Ishikawa (cell line): ENCODE results near the gene ZBTB47.

ENCODE experiments used
- CEBPB ChIP-seq: IDR thresholded peaks from 2 replicates; pipeline ENCODE4 v1.6.1; 2012
- CREB1 ChIP-seq: IDR thresholded peaks from 2 replicates; pipeline ENCODE4 v1.6.1; 2012; ENCODE audit warnings: low read depth
- EGR1 ChIP-seq: IDR thresholded peaks from 2 replicates; pipeline ENCODE4 v1.6.1; 2012
- EP300 ChIP-seq: IDR thresholded peaks from 2 replicates; pipeline ENCODE4 v1.6.1; 2012; ENCODE audit warnings: borderline replicate concordance
- FOXM1 ChIP-seq: IDR thresholded peaks from 2 replicates; pipeline ENCODE4 v1.6.1; 2012; ENCODE audit warnings: low read depth, borderline replicate concordance
- MAX ChIP-seq: IDR thresholded peaks from 2 replicates; pipeline ENCODE4 v1.6.1; 2012
- NFIC ChIP-seq: IDR thresholded peaks from 2 replicates; pipeline ENCODE4 v1.6.1; 2012
- RAD21 ChIP-seq: IDR thresholded peaks from 2 replicates; pipeline ENCODE4 v1.6.1; 2012; ENCODE audit warnings: low read depth
- TAF1 ChIP-seq: IDR thresholded peaks from 2 replicates; pipeline ENCODE4 v1.6.1; 2012; ENCODE audit warnings: low read depth, mild to moderate bottlenecking
- TCF12 ChIP-seq: IDR thresholded peaks from 2 replicates; pipeline ENCODE4 v1.6.1; 2012; ENCODE audit warnings: low read depth
- TEAD4 ChIP-seq: IDR thresholded peaks from 2 replicates; pipeline ENCODE4 v1.6.1; 2012
- YY1 ChIP-seq: IDR thresholded peaks from 2 replicates; pipeline ENCODE4 v1.6.1; 2012; ENCODE audit warnings: low read depth
- ZBTB7A ChIP-seq: IDR thresholded peaks from 2 replicates; pipeline ENCODE4 v1.6.1; 2012; ENCODE audit warnings: low read depth
- TF ChIP-seq, protein P1 (sequence below): IDR thresholded peaks from 2 replicates; pipeline ENCODE4 v1.6.1; 2012
- TF ChIP-seq, protein P2 (sequence below): IDR thresholded peaks from 2 replicates; pipeline ENCODE4 v1.6.1; 2012; ENCODE audit warnings: low read depth, mild to moderate bottlenecking

ZBTB47 gene

GRCh38 chr3:42702982-42703694, 49.6 kb downstream of the ZBTB47 start:
- TF ChIP-seq CEBPB (no peak), ZBTB7A (no peak), EP300 (no peak), RAD21 (no peak), EGR1 (no peak), TCF12 (no peak), NFIC (no peak), TAF1 (no peak), MAX (no peak)

- TF ChIP-seq FOXM1 (no peak), RAD21 (no peak), CREB1 (no peak), EGR1 (no peak), ZBTB7A (no peak), TEAD4 (no peak), MAX (no peak), CEBPB (no peak), NFIC (no peak), TAF1 (no peak), EP300 (no peak), TCF12 (no peak), YY1 (no peak)
- TF ChIP-seq, protein P1, sequence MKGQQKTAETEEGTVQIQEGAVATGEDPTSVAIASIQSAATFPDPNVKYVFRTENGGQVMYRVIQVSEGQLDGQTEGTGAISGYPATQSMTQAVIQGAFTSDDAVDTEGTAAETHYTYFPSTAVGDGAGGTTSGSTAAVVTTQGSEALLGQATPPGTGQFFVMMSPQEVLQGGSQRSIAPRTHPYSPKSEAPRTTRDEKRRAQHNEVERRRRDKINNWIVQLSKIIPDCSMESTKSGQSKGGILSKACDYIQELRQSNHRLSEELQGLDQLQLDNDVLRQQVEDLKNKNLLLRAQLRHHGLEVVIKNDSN: no peak
- TF ChIP-seq, protein P2, sequence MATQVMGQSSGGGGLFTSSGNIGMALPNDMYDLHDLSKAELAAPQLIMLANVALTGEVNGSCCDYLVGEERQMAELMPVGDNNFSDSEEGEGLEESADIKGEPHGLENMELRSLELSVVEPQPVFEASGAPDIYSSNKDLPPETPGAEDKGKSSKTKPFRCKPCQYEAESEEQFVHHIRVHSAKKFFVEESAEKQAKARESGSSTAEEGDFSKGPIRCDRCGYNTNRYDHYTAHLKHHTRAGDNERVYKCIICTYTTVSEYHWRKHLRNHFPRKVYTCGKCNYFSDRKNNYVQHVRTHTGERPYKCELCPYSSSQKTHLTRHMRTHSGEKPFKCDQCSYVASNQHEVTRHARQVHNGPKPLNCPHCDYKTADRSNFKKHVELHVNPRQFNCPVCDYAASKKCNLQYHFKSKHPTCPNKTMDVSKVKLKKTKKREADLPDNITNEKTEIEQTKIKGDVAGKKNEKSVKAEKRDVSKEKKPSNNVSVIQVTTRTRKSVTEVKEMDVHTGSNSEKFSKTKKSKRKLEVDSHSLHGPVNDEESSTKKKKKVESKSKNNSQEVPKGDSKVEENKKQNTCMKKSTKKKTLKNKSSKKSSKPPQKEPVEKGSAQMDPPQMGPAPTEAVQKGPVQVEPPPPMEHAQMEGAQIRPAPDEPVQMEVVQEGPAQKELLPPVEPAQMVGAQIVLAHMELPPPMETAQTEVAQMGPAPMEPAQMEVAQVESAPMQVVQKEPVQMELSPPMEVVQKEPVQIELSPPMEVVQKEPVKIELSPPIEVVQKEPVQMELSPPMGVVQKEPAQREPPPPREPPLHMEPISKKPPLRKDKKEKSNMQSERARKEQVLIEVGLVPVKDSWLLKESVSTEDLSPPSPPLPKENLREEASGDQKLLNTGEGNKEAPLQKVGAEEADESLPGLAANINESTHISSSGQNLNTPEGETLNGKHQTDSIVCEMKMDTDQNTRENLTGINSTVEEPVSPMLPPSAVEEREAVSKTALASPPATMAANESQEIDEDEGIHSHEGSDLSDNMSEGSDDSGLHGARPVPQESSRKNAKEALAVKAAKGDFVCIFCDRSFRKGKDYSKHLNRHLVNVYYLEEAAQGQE: no peak
These were observed 50.2 kb downstream of the ZBTB47 start for GRCh38 chr3:42703695-42704025.

- TF ChIP-seq ZBTB7A: no peak
- TF ChIP-seq, protein P1: no peak
- no peak for TF ChIP-seq FOXM1
- TF ChIP-seq YY1: no peak
- no peak for TF ChIP-seq RAD21
- TF ChIP-seq TAF1: no peak
- TF ChIP-seq EP300: no peak
- TF ChIP-seq TEAD4: no peak
- TF ChIP-seq CREB1: no peak
- no peak for TF ChIP-seq EGR1
- TF ChIP-seq, protein P2: no peak
- TF ChIP-seq NFIC: no peak
- TF ChIP-seq MAX: no peak
- no peak for TF ChIP-seq TCF12
- TF ChIP-seq CEBPB: no peak
These were observed 50.8 kb downstream of the ZBTB47 start for GRCh38 chr3:42704136-42704841.

DNA sequence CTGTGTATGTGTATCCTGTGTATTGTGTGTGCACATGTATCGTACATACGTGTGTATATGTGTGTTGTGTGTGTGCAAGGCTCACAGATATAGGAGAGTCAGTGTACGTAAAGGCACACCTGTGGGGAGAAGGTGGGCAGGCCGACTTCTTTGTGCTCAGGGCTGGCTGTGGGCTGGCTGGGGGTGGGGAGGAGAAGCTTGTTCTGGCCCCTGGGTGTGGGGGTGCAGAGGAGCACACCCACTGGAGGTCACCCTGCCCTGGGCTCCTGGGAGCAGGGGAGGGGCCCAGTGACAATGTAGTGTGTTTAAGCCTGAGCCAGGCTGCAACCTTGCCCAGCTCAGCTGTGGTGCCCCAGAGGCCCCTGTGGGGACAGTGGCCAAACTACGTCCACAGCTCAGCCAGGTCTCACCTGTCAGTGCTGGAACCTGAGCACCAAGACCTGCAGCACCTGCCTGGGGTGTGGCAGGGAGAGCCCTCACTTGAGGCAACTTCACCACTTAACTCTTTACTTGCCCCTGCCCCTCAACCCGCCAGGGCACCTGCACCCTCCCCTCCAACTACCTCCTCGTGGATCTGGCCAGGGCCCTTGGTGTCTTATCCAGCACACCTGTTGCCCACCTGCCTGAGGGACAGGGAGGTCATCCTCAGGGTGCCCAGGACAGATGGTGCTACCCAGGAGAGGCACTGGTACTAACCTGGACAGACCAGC, 51.7 kb downstream of the ZBTB47 start:
- TF ChIP-seq FOXM1: no peak
- no peak for TF ChIP-seq CREB1
- no peak for TF ChIP-seq ZBTB7A
- no peak for TF ChIP-seq NFIC
- TF ChIP-seq MAX: no peak
- TF ChIP-seq CEBPB: no peak
- no peak for TF ChIP-seq TCF12
- TF ChIP-seq, protein P2: no peak
- no peak for TF ChIP-seq YY1
- TF ChIP-seq, protein P1: no peak
- no peak for TF ChIP-seq TAF1
- no peak for TF ChIP-seq TEAD4
- no peak for TF ChIP-seq RAD21
- no peak for TF ChIP-seq EP300
- no peak for TF ChIP-seq EGR1
